ENCODE data around the gene EIF4EBP3. TPM values are rescaled to one million over a fixed set of nuclear protein-coding genes. Genes with fewer than 3 reads are reported as not detected.

Gene EIF4EBP3
- total RNA-seq, 1 experiment from 2014 or later, result 7.7 TPM

DNA sequence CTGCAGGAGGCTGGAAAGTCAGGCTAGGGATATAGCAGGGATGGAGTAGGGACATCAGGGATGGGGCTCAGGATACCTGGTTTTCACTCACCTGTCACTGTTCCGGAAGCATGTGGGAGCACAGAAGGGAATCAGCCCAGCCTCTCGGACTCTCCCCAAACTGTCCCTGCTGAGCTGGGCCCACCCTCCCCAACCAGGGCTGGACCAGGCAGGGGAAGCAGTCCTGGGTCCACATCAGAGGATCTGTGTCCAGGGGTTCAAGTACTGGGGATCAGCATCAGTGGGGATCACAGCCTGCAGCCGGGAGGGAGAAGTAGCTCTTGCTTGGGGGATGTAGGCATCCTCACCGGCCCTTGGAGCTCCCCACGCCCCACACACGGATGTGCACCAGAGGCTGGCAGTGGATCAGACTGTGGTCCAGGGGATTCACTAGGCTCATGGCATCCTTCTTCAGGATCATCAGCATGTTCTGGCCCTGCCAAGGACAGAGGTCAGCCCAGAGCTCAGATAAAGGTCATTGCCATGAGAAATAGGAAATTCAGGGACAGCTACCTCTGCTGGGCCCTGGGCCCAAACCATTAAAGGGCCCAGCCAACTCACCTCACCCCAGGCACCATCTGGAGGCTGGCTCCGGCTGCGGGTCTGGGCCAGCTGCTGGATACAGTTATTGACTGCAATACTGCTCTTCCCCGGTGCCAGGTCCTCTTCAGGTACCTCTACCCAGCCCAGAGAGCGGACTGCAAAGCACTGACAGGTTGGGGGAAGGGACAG lies 14.5 kb downstream of the EIF4EBP3 start:
- no peak for DNase-seq
- Histone ChIP-seq H3K27me3 (ENCODE audit: insufficient read depth, low read length) (no peaks in the 10 kb centered on the region), H2BK5ac (ENCODE audit: insufficient read length, low read length) (no peak overlapping the region), H2BK15ac (ENCODE audit: low read depth, low read length) (no peak overlapping the region), H3K4ac (ENCODE audit: low read depth, low read length) (no peak overlapping the region), H3K9ac (ENCODE audit: extremely low read depth, insufficient read length, low read length) (no peak overlapping the region), H2BK12ac (ENCODE audit: insufficient read length, low read depth, low read length) (no peak overlapping the region), H2AFZ (ENCODE audit: low read length) (no peak overlapping the region), H4K8ac (replicated peaks; ENCODE audit: insufficient read length, low read depth, low read length) (no peak overlapping the region), H2AK5ac (ENCODE audit: insufficient read length, low read length) (no peak overlapping the region), H3K27ac (ENCODE audit: insufficient read length, low read depth, low read length) (no peak overlapping the region), H4K20me1 (ENCODE audit: control insufficient read depth, insufficient read depth, insufficient read length) (no peaks in the 10 kb centered on the region), H3K14ac (ENCODE audit: insufficient read depth, low read length) (no peak overlapping the region), H3K23ac (ENCODE audit: insufficient read length, low read depth, low read length) (no peak overlapping the region), H4K5ac (ENCODE audit: insufficient read length, low read depth, low read length) (no peak overlapping the region), H3K4me1 (ENCODE audit: insufficient read depth, low read length) (peaks cover 7% of the 10 kb centered on the region; the same call in 1 of the 2 replicates), H3K79me2 (ENCODE audit: insufficient read depth, low read length) (no peaks in the 10 kb centered on the region), H3K23me2 (ENCODE audit: insufficient read length, low read depth, low read length, poor library complexity, severe bottlenecking) (peaks cover 10% of the 10 kb centered on the region), H3K56ac (ENCODE audit: insufficient read length, low read depth, low read length) (no peak overlapping the region), H2BK20ac (ENCODE audit: low read depth, low read length, poor library complexity, severe bottlenecking) (no peak overlapping the region), H3K9me3 (ENCODE audit: control insufficient read depth, low read depth, low read length) (no peaks in the 10 kb centered on the region), H3K4me2 (ENCODE audit: insufficient read depth, insufficient read length, low read length) (no peak overlapping the region), H2BK120ac (ENCODE audit: low read depth, low read length, poor library complexity, severe bottlenecking) (no peak overlapping the region), H3K18ac (ENCODE audit: insufficient read length, low read depth, low read length) (no peak overlapping the region), H4K91ac (ENCODE audit: insufficient read length, low read depth, low read length) (no peak overlapping the region), H3K79me1 (ENCODE audit: insufficient read depth, low read depth, low read length, poor library complexity, severe bottlenecking) (no peaks in the 10 kb centered on the region), H3T11ph (ENCODE audit: low read length) (no peak overlapping the region)
- TF ChIP-seq CTCF (conservative IDR thresholded peaks at IDR 0.05), result no peak
- no peaks in the 10 kb centered on the region; the same call in 1 of the 2 replicates for H3K27me3 Mint-ChIP-seq (ENCODE audit: low read depth)
- no peak overlapping the region for H3K27ac Mint-ChIP-seq
- peaks cover 23 to 26% of the 10 kb centered on the region in 2 experiments for H3K4me1 Mint-ChIP-seq
- WGBS (ENCODE audit: extremely low coverage, insufficient read length, low lambda C conversion rate), result no CpG with 5 or more reads among the region's 10 CpGs
- H3K9me3 Mint-ChIP-seq, result no peaks in the 10 kb centered on the region; a peak in 2 of 5 replicates
- H3K36me3 Mint-ChIP-seq (ENCODE audit: insufficient read depth in 1 of 3, low read depth in 3 of 3), result peaks cover 7 to 25% (median 20%) of the 10 kb centered on the region in 3 experiments
- no peak overlapping the region for H3K4me3 Mint-ChIP-seq
